AG08396 (cell line): ENCODE data around the gene PSMA8.
"Not testable (repeated sequence)": the region's sequence is repeated elsewhere in the genome, so short reads cannot be mapped to it uniquely, and the experiment has no call there.

Source experiments
- DNase-seq: peaks from one replicate; pipeline ENCODE4 v3.0.0; 2012; ENCODE audit warnings: low spot score, mixed read lengths

Gene PSMA8

DNA sequence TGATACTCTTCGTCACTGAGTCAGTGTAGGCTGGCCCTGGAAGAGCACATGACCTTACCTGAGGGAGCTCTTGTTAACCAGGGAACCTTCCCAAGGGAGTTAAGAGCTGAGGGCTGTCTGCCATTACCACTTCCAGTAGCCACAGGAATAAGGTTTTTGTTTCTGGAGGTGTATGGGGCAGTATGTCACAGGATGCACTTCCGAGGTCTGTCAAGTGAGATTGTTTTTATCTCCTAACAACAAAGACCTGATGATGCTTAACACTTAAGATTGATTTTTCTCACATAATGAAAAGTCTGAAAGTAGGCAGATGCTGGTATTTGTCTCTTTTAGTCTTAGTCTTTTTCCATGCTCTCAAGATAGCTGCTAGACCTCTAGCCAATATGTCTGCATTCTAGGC lies 41.8 kb downstream of the PSMA8 start:
- no peak for DNase-seq

DNA sequence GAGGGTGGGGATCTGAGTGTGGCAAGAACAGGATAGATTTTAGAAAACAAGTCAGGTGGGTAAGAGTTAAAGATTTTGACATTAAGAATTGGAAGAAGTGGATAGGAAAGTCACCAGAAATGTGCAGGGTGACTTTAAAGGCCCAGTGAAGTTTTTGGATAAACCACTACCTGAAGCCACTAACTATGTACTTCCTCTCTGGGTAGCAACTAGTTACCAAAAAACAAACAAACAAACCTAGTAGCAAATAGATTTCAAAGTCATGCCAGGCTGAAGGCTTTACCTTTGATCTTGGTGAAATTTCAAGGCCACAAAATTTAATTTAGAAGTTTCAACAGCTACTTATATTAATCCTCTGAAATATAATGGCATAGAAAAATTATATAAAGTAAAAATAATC lies 42.5 kb downstream of the PSMA8 start:
- no peak for DNase-seq

DNA sequence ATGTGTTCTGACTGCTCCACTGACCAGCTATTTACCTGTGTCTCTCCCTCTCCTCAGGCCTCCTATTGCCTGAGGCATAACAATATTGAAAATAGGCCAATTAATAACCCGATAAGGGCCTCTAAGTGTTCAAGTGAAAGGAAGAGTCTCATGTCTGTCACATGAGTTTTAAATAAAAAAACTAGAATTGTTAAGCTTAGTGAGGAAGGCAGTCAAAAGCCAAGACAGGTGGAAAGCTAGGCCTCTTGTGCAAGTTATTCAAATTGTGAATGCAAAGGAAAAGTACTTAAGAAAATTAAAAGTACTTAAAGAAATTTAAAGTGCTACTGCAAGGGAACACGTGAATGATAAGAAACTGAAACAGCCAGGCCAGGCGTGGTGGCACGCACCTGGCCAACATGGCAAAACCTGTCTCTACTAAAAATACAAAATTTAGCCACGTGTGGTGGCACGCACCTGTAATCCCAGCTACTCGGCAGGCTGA lies 47.7 kb downstream of the PSMA8 start:
- DNase-seq, result no peak

DNA sequence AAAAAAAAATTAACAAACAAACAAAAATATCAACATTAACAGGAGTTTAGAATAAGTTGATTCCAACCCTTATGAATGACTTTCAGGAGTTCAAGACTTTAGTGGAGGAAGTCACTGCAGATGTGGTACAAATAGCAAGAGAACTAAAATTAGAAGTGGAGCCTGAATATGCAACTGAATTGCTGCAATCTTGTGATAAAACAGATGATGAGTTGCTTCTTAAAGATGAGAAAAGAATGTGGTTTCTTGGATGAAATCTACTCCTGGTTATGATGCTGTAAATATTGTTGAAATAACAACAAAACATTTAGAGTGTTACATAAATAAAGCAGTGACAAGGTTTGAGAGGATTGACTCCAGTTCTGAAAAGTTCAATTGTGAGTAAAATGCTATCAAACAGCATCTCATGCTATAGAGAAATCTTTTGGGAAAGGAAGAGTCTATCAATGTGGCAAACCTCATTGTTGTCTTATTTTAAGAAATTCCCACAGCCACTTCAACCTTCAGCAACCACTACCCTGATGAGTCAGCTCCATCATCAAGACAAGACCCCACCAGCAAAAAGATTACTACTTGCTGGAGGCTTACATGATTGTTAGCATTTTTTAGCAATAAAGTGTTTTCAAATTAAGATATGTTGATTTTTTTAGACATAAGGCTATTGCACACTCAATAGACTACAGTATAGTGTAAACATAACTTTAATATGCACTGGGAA lies 49.9 kb downstream of the PSMA8 start:
- DNase-seq, result no peak

DNA sequence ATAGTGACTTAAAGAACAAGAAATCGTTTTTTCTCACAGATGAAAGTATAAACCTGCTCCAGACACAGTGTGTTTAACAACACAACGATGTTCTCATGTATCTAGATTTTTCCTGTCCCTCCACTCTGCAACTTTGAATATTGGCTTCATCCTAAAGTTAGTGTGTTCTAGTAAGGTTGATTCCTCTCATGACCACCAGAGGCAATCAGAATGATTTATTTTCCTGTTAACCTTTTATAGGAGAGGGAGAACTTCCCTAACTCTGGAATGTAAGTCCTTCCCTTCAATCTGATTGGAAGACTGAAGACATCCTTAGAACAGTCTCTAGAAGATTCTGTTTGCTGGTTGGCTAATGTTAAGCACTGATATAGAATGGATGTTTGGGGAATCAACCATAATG lies 51.6 kb downstream of the PSMA8 start:
- DNase-seq, result peak; percentile 3

DNA sequence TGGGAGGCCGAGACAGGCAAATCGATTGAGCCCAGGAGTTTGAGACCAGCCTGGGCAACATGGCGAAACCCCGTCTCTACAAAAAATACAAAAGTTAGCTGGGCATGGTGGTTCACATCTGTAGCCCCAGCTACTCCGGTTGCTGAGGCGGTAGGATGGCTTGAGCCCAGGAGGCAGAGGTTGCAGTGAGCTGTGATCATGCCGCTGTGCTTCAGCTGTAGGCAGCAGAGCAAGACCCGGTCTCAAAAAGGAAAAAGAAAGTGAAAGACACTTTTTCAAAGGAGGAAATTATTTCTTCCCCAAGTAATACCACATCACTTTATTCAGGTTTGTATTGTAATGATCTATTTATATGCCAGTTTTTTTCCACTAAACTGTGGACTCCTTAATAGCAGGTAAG lies 56.8 kb downstream of the PSMA8 start:
- no peak for DNase-seq

DNA sequence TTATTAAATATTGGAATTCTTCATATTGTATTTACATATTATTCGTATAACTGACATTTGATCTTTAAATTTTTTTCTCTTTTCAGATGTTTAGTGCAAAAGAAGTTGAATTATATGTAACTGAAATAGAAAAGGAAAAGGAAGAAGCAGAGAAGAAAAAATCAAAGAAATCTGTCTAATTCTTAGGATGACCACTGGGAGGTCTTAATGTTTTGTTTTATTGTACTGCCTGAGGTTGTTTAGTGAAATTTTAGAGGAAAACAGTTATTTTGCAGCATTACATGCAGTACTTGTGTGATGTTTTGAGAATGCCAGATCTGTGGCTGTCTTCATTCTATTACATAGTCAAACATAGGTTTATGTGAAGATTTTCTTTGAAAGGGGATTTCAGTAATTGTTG lies 58.6 kb downstream of the PSMA8 start:
- no peak for DNase-seq

DNA sequence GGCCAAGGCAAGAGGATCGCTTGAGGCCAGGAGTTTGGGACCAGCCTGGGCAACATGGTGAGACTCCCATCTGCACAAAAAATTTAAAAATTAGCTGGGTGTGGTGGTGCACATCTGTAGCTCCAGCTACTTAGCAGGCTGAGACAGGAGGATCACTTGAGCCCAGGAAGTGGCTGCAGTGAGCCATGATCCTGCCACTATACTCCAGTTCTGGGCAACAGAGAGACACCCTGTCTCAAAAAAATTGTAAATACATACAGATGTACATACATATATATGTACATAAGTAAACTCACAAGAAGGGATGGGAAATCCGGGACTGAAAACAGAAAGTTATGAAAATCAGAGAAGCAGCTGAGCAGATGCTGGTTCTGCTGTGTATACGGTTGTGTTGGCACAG lies 62.9 kb downstream of the PSMA8 start:
- DNase-seq, result no peak

DNA sequence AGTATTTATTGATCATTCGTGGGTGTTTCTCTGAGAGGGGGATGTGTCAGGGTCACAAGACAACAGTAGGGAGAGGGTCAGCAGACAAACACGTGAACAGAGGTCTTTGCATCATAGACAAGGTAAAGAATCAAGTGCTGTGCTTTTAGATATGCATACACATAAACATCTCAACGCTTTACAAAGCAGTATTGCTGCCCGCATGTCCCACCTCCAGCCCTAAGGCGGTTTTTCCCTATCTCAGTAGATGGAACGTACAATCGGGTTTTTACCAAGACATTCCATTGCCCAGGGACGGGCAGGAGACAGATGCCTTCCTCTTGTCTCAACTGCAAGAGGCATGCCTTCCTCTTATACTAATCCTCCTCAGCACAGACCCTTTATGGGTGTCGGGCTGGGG lies 68.3 kb downstream of the PSMA8 start:
- not testable (repeated sequence) for DNase-seq

DNA sequence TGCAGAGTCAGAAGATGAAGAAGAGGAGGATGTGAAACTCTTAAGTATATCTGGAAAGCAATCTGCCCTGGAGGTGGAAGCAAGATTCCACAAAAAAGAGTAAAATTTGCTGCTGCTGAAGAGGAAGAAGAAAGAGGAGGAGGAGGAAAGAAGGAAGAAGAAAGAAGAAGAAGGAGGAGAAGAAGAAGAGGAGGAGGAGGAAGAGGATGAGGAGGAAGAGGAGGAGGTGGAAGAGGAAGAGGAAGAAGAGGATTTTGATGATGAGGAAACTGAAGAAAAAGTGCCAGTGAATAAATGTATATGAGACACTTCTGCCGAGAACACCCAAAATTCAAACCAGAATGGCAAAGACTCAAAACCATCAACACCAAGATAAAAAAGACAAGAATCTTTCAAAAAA lies 71.6 kb downstream of the PSMA8 start:
- DNase-seq, result no peak

DNA sequence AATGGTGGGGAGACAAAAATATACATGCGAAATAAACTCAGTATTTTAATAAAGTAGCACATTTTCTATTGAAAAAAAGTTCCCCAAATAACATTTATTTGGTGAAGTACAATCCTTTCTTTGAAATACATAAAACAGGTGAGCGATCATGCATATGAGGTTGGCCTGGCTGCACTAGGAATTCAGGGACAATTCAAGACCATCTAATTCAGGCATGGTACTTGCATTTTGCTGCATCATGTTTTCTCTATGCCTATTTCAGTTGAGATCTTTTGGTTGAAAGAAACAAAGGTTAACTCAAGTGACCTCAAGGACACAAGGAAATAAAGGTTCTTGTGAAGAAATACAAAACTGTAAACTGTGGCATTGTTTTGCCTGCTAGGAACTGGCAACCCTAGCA lies 72.8 kb downstream of the PSMA8 start:
- DNase-seq, result no peak

DNA sequence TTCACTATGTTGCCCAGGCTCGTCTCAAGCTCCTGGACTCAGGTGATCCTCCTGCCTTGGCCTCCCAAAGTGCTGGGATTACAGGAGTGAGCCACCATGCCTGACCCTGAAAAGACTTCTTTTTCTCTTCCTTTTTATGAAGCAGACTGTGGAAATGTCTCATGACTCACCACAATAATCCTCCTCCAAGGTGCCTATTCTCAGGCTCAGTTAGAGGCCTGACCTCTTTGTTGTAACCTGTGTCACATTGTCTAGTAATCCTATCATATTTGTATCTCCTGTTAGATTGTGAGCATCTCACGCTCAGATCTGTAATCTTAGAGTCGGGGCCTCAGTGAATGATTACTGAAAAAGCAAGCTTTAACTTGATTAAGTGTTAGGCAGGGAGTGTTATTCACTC lies 74.3 kb downstream of the PSMA8 start:
- DNase-seq, result no peak

DNA sequence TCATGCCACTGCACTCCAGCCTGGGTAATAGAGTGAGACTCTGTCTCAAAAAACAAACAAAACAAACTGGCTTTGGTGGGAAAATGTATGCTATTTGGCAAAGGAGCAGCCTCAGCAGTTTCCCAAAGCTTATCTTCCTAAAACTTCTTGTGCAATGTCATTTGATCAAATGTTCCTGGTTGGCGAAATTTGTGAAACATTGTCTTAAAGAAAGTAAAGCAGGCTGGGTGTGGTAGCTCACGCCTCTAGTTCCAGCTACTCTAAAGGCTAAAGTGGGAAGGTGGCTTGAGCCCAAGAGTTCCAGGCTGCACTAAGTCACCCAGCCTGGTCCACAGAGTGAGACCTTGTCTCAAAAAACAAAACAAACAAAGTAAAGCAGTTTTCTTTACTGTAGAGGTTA lies 75.3 kb downstream of the PSMA8 start:
- DNase-seq, result no peak

DNA sequence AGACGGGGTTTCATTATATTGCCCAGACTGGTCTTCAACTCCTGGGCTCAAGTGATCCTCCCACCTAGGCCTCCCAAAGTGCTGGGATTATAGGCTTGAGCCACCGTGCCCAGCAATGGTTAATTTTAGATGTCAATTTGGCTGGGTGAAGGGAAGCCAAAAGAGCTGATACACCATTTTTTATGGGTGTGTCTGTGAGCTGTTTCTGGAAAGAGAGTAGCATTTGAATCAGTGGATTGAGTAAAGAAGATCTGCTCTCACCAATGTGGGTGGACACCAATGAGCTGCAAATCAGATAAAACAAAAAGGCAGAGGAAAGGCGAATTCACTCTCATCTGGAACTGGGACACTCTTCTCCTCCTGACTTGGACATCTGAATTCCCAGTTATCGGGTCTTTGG lies 76.5 kb downstream of the PSMA8 start:
- DNase-seq, result no peak

DNA sequence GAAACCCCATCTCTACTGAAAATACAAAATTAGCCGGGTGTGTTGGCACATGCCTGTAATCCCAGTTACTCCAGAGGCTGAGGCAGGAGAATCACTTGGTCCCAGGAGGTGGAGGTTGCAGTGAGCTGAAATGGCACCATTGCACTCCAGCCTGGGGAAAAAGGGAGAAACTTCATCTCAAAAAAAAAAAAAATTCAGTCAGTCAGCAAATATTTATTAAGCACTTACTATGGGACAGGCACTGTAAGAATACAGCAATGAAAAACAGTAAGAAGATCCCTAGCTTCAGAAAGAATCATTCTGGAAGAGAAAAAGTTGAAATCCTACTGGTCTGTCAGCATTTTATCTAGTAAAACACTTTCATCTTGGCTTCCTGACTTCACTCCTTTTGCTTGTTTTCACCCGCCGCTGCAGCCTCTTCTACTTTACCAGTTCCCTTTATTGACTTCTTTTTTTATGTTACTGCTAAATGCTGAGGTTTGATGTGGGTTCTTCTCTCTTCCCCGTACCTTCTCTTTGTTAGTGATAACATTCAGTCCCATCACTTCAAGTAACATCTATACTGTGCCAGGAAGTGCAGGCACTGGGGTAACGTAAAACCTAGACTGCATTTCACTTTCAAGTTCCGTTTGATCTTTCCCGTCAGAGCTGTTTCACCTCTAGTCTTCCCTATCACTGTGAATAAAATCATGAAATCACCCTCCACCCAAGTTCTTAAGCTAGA lies 81.7 kb downstream of the PSMA8 start:
- no peak for DNase-seq

DNA sequence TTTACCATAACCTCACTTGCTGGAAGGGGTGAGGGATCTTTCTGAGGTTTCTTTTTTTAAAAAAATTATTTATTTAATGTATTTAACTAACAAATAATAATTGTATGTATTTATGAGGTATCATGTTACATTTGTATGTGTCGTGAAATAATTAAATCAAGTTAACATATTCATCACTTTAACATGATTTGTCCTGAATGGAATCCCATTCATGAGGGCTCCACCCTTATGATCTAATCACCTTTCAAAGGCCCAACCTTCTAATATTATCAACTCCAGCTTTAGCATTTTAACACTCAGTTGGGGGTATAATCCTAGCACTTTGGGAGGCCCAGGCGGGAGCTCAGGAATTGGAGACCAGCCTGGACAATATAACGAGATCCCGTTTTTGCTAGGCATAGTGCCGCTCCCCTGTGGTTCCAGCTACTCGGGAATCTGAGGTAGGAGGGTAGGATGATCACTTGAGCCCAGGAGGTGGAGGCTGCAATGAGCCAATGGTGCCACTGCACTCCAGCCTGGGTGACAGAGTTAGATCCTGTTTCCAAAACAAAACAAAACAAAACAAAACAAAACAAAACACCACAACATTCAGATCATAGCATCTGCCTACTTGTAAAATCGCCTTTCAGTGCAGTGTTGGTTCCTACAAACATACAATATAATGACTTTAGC lies 91.5 kb downstream of the PSMA8 start:
- no peak for DNase-seq

DNA sequence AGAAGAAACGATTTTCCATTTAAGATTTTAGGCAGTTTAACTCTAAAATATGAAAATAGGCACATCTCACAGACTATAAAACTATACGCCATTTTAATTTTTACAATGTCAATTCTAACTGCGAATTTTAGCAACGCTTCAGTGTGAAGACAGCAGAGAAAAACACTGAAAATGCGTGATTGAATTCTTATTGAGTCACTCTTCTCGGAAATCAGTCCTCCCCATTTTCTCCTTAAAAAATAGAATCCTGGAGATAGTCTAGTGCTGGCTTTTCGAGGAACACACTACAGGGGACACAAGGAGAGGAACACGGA lies 92.2 kb downstream of the PSMA8 start:
- DNase-seq, result no peak

DNA sequence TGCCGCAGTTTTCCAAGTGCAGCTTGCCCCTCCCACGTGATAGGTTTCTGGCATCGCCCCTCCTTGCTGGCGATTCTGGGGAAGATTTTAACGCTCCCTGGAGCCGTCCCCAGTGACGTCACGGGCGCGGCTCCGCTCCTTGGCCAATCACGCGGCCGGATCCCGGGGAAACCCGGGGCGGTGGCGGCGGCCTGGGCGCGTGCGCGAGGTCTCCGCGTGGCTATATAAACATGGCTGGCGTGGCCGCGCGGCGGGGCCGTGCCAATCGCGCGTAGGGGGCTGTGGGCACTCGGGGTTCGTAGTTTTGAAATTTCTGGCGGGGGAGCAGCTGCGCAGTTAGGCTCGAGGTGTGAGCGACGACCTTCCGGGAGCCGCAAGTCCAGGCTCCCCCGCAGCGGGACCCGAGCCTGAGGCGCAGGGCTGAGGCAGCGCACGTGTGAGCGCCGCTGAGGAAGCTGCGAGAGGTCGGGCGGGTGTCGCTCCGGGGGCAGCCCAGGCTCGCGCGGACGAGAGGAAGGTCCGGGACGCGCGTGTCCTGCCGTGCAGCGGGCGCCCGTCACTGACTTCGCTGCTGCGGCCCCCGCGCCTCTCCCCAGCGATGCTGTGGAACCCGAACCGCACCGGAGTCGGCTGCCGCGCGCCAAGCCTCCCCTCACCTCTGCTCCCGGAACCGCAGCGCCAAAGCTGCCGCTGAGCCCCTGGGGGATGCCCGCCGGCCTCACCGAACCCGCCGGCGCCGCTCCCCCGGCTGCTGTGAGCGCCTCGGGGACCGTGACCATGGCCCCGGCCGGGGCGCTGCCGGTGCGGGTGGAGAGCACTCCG lies 92.8 kb downstream of the PSMA8 start, which contains the start of gene TAF4B:
Gene TAF4B, plus strand, starts transcription at position 217 of the 822 bp plus-strand sequence. Its CDS starts 489 bp downstream, at position 706.
- peak; percentile 96 for DNase-seq

DNA sequence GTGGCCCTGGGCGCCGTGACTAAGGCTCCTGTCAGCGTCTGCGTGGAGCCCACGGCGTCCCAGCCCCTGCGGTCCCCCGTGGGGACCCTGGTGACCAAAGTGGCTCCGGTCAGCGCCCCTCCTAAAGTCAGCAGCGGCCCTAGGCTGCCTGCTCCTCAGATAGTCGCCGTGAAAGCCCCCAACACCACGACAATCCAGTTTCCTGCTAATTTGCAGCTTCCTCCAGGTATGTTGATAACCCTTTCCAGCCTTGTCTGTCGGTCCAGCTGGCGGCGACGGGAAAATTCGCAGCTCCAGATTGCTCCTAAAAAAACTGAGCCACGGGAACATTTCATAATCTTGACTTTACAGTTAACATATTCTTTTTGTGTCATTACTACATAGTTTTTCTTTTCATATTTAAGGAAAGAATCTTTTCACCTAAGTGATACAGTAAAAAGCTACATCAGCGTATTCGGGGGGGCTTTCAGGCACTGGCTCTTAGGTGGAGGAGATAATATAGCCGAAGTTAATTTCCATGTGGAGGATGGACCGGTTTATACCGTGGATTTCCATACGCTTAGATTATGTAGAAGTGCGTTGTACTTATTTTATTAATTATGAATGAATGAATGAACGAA lies 93.5 kb downstream of the PSMA8 start:
- DNase-seq, result no peak

DNA sequence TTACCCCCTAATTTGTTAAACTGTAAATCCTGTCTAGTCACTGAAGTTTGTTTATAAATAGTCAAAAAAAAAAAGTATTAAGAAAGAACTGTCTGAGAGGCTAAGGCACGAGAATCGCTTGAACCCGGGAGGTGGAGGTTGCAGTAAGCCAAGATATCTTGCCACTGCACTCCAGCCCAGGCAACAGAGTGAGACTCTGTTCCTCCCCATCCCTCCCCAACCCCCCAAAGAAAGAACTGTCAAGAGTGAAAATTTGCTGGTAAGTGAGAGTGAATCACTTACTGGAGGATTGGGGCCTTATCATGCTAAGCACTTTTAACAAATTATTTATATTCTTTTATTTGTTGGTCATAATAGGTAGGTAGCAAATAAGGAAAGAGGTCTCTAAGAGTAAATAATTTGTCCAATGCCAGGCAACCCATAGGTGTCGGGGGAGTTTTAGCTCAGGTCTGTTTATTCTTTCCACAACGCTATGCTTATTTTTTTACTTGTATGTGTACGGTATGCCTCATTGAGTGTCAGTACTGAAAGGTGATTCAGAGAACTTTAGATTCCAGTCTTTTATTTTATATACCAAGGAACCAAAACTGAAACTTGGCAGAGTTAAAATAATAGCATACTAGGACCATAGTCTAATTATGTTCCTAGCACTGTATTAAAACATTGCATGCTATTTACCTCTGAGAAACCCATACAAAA lies 95.0 kb downstream of the PSMA8 start:
- DNase-seq, result no peak

DNA sequence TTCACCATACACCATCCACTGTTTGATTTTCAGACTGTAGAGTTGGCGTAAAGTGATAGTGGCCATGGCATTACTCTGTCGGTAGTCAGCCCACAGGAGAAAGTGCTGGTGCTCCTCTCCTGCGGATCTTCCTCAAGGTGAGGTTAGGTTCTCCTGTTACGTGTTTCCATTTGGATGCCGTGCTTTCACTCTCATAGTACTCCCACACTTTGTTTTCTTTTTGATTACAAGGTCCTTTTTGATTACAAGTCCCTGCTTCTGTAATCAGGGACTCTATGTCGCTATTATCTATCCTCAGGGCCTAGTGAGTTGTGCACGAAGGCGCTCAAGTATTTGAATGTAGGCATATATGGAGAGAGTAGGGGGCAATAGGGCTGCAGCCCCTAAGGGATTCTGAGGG lies 96.8 kb downstream of the PSMA8 start:
- no peak for DNase-seq
